ENCODE results near the gene HRK.

The HRK gene

GRCh38 chr12:116864371-116865160, 16.7 kb downstream of the HRK start:
- no peak for DNase-seq

- DNase-seq, result no peak
Observed at GRCh38 chr12:116863275-116863767, 17.9 kb downstream of the HRK start.

- no peak for DNase-seq
Observed at GRCh38 chr12:116862167-116862566, 19.1 kb downstream of the HRK start.

GRCh38 chr12:116861320-116861719, 19.9 kb downstream of the HRK start:
- DNase-seq, result no peak

- no peak for DNase-seq
Observed at GRCh38 chr12:116860263-116860662, 21.0 kb downstream of the HRK start.

GRCh38 chr12:116859079-116859478, 22.2 kb downstream of the HRK start:
- no peak for DNase-seq

GRCh38 chr12:116856729-116857128, 24.5 kb downstream of the HRK start:
- DNase-seq, result no peak

- DNase-seq, result no peak
Observed at GRCh38 chr12:116855744-116856470, 25.3 kb downstream of the HRK start.

- no peak for DNase-seq
Observed at GRCh38 chr12:116853507-116853906, 27.7 kb downstream of the HRK start.

- DNase-seq, result no peak
Observed at GRCh38 chr12:116852303-116852702, 28.9 kb downstream of the HRK start.

- DNase-seq, result no peak
Observed at GRCh38 chr12:116849216-116849615, 32.0 kb downstream of the HRK start.

- DNase-seq, result no peak
Observed at GRCh38 chr12:116843085-116843484, 38.2 kb downstream of the HRK start.

- no peak for DNase-seq
Observed at GRCh38 chr12:116839287-116839830, 41.9 kb downstream of the HRK start.

GRCh38 chr12:116838365-116838764, 42.9 kb downstream of the HRK start:
- DNase-seq, result no peak

- no peak for DNase-seq
Observed at GRCh38 chr12:116837097-116837496, 44.1 kb downstream of the HRK start.

- no peak for DNase-seq
Observed at GRCh38 chr12:116835484-116835883, 45.8 kb downstream of the HRK start.

GRCh38 chr12:116833474-116833873, 47.8 kb downstream of the HRK start:
- no peak for DNase-seq

GRCh38 chr12:116832353-116832752, 48.9 kb downstream of the HRK start:
- DNase-seq, result no peak

- DNase-seq, result no peak
Observed at GRCh38 chr12:116827432-116827831, 53.8 kb downstream of the HRK start.

GRCh38 chr12:116821291-116821690, 60.0 kb downstream of the HRK start:
- DNase-seq, result no peak

GRCh38 chr12:116820064-116820656, 61.1 kb downstream of the HRK start:
- no peak for DNase-seq

- peak; percentile 88 for DNase-seq
Observed at GRCh38 chr12:116818948-116819832, 62.1 kb downstream of the HRK start.

Data from activated T-cell treated with anti-CD3 and anti-CD28 coated beads for 4 hours (primary cell).